ENCODE results near the gene LIN54.
"Not testable (repeated sequence)": the region's sequence is repeated elsewhere in the genome, so short reads cannot be mapped to it uniquely, and the experiment has no call there.

Gene LIN54

GRCh38 chr4:83036991-83037665 is 26.5 kb upstream of the LIN54 start:
- no peak overlapping the region for H3K4me3 ChIP-seq (ENCODE audit: low read depth, low read length)
- no peak for DNase-seq (ENCODE audit: low read depth)
- TF ChIP-seq CTCF (IDR thresholded peaks at IDR 0.05; ENCODE audit: low read depth, low read length, missing control alignments) = no peak

- peak; percentile 100 for DNase-seq (ENCODE audit: low read depth)
- H3K4me3 ChIP-seq (ENCODE audit: low read depth, low read length) = peak within 1 kb of the TSS; percentile 80
- no peak for TF ChIP-seq CTCF (IDR thresholded peaks at IDR 0.05; ENCODE audit: low read depth, low read length, missing control alignments)
Measured at GRCh38 chr4:83034630-83035494, 24.2 kb upstream of the LIN54 start, which contains the start of gene COPS4. Gene COPS4, plus strand, starts transcription at chr4:83035183. Its CDS starts 42 bp downstream, at chr4:83035225.

GRCh38 chr4:83029688-83030087 is 19.1 kb upstream of the LIN54 start:
- no peak overlapping the region for H3K4me3 ChIP-seq (ENCODE audit: low read depth, low read length)
- TF ChIP-seq CTCF (IDR thresholded peaks at IDR 0.05; ENCODE audit: low read depth, low read length, missing control alignments) = no peak
- no peak for DNase-seq (ENCODE audit: low read depth)

GRCh38 chr4:83028976-83029375 is 18.4 kb upstream of the LIN54 start:
- no peak for DNase-seq (ENCODE audit: low read depth)
- TF ChIP-seq CTCF (IDR thresholded peaks at IDR 0.05; ENCODE audit: low read depth, low read length, missing control alignments) = no peak
- H3K4me3 ChIP-seq (ENCODE audit: low read depth, low read length) = no peak overlapping the region

GRCh38 chr4:83025563-83025962 is 14.9 kb upstream of the LIN54 start:
- no peak overlapping the region for H3K4me3 ChIP-seq (ENCODE audit: low read depth, low read length)
- no peak for DNase-seq (ENCODE audit: low read depth)

GRCh38 chr4:83024233-83024632 is 13.6 kb upstream of the LIN54 start:
- no peak for TF ChIP-seq CTCF (IDR thresholded peaks at IDR 0.05; ENCODE audit: low read depth, low read length, missing control alignments)
- H3K4me3 ChIP-seq (ENCODE audit: low read depth, low read length) = no peak overlapping the region
- no peak for DNase-seq (ENCODE audit: low read depth)

More at GRCh38 chr4:83025563-83025962, 14.9 kb upstream of the LIN54 start:
- TF ChIP-seq CTCF (IDR thresholded peaks at IDR 0.05; ENCODE audit: low read depth, low read length, missing control alignments) = no peak

- not testable (repeated sequence) for H3K4me3 ChIP-seq (ENCODE audit: low read depth, low read length); DNase-seq (ENCODE audit: low read depth)
Measured at GRCh38 chr4:83023599-83023998, 13.0 kb upstream of the LIN54 start.

Measured in GM12864 (cell line).